Right ventricle myocardium superior (tissue), 1 donor: Measurements from ENCODE around the gene TYMS. TPM values are rescaled to one million over a fixed set of nuclear protein-coding genes. Genes with fewer than 3 reads are reported as not detected.

Experiments
- ATAC-seq: fragments of 200-7000 bp; cut with Tn5 transposase; one replicate; pipeline ENCODE4 v1.9.1; 2020; ENCODE audit warnings: mild to moderate bottlenecking; ENCODE audit not compliant: poor library complexity
- DNase-seq: peaks from one replicate; pipeline ENCODE4 v3.0.0-alpha.2; 2020
- intact Hi-C: fragments of 100-400 bp; cut with DNase I; formaldehyde crosslinking; loops from one replicate; pipeline ENCODE4 v1.11.2; 2022
- total RNA-seq: library from RNA; stranded (reverse); fragmentation: NEBNext Ultra II Directional; extraction: Animal tissue kit (Norgen Biotek cat#: 25700); gene quantifications from one replicate; pipeline ENCODE4 v1.2.1, GENCODE V29; 2021
- donor health status: DM: no; HTN: yes; CAD: no; lungs with severe emphysema.

TYMS gene
- total RNA-seq, 1 donor from 2014 or later = 2.7 TPM

GRCh38 chr18:693466-694187 lies 36.2 kb downstream of the TYMS start:
- ATAC-seq (peak; percentile 20), DNase-seq (no peak)
- intact Hi-C loops = no loop called here

DNA sequence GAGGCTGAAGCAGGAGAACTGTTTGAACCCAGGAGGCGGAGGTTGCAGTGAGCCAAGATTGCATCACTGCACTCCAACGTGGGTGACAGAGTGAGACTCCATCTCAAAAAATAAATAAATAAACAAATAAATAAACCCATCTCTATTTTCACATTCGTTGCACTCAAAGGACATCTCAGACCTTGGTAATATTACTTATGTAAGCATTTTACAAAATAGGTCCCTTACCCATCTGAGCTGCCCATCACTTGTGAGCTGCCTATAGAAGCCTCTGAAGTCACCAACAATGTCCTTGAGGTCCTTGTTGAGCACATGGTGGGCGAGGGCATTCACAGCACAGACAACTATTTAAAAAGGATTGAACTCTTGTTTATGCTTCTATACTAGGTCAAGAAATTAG lies 39.6 kb downstream of the TYMS start:
- DNase-seq (no peak), ATAC-seq (no peak)
- intact Hi-C loops = no loop called here

GRCh38 chr18:697800-698199 lies 40.3 kb downstream of the TYMS start:
- no peak for ATAC-seq
- intact Hi-C loops = no loop called here
- no peak for DNase-seq

- DNase-seq (no peak), ATAC-seq (no peak)
- intact Hi-C loops = no loop called here
These were observed 45.9 kb downstream of the TYMS start for GRCh38 chr18:703213-703967.

DNA sequence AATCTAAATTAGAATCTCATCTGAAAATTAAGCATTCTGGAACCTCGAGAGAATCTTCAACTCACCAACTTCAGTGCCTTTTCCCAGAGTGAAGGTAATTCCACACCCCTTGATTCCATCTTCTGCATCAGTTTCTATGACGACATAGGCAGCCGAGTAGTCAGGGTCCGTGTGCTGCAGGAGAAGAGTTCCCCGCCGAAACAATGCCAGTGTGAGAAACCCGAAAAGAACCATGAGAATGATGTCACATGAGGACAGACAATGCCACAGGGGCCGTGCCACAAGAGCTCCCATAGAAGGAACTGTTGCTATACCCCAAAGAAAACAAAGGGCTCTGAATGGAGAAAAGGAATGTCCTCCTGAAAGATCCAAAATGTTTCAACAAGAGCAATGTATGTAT lies 49.0 kb downstream of the TYMS start:
- ATAC-seq = no peak
- no peak for DNase-seq
- intact Hi-C loops = no loop called here

- no peak for ATAC-seq
- intact Hi-C loops = no loop called here
- no peak for DNase-seq
These were observed 50.6 kb downstream of the TYMS start for GRCh38 chr18:708096-708495.

DNA sequence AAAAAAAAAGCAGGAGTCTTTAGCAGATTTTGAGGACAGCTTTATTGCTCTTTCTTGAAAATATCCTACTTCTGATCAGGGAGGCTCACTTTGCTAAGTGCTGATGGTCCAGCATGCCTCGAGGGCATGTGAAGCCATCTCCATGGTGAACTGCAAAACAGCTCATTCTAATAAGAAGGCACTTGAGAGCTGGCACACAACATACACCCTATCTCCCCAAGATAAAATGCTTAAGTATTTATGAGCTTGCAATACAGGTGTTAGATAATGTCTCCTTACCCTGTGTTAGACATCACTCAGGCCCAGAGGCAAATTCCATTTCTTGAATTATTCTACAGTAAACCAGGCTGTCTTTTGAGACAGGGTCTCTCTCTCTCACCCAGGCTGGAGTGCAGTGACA lies 52.3 kb downstream of the TYMS start:
- intact Hi-C loops = no loop called here
- ATAC-seq (peak; percentile 38), DNase-seq (no peak)

DNA sequence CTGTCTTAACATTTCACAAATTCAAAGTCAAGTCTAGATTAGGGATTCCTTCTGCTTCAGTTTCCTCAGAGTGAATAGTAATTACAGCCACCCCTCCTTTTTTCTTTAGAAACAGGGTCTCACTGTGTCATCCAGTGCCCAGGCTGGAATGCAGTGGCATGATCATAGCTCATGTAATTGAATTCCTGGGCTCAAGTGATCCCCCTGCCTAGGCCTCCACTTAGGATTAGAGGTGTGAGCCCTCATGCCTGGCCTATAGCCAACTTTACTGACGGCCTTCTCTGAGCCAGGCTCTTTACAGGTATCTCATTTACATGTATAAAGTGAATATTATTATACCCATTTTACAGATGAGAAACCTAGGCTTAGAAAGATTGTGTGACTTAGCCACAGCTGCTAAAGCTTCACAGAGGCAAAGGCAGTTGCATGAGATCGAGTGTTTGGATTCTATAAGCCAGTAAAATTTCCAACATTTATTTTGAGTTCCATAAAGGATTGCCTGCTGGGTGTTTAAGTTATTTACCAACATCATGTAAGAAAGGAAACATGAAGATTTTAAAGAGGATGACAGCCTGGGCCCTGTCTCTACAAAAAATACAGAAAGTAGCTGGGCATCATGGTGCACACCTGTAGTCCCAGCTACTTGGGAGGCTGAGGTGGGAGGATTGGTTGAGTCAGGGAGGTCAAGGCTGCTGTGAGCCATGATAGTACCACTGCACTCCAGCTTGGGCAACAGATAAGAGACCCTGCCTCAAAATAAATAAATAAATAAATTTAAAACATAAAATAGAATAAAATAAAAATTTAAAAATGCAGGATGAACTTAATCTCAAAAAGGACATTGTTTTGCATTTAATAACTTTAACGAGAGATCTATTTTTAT lies 53.2 kb downstream of the TYMS start:
- no peak for DNase-seq
- intact Hi-C loops = no loop called here
- ATAC-seq = no peak

GRCh38 chr18:711310-711656 lies 53.8 kb downstream of the TYMS start:
- DNase-seq = no peak
- ATAC-seq = peak; percentile 11
- intact Hi-C loops = no loop called here

DNA sequence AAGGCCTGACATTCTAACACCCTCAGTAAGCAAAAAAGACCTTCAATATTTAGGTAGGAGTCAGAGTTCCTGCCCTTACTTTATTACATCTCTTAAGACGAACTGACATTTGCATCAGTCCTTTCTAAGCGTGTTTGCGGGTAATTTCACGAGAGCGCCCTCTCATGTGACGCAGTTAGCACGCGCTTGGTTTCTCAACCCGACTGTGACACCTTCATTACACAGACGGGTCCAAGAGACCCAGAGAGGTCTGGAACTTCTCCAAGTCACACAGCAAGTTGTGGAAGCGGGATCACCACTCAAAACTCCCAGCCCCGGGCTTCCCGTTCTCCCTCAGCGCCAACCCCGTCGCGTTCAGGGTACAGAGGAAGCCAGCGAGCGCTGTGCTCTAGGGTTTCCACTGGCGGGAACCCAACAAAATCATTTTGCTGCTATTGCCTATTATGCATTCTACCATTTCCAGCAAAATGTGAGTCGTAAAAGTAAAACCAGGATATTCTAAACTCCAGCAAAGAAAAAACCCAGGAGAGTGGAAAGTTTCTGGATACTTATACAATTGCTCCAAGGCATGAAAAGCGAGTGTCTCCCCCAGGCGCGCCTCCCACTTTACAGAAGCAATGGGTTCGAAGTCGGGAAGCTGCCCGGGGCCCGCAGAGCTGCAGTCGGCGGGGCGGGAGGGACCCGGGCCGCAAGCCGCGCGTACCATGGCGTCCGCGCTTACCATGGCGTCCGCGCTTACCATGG lies 54.4 kb downstream of the TYMS start:
- intact Hi-C loops = no loop called here
- DNase-seq = peak; percentile 78
- ATAC-seq = peak; percentile 66

DNA sequence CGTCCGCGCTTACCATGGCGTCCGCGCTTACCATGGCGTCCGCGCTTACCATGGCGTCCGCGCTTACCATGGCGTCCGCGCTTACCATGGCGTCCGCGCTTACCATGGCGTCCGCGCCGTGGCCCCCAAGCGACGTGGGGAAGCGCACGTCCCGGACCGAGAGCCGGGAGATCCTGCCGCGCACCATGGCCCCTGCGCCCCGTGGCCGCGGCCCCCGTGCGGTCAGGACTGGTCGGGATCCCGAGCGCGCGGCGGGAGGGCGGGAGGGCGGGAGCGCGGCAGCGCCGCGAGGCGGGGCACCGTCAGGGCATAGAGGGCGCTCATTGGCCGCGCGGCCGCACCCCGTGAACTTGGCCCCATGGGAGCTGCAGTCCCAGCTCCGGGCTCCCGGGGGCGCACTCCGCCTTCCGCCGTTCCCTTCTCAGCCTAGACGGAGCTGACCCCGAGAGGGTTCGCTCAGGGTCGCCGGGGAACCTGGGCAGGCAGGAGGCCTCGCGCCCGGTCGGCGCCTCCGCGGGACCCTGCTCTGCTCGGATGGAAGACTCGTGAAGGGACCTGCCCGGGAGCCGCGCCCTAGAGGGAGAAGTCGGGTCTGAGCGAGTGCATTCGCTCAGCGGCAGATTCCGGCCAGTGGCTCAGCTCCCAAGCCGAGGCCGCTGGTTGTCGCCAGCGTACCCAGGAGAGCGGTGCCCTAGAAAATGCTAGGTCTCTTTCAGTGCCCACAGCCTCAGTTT lies 55.1 kb downstream of the TYMS start, which contains the start of gene ENOSF1:
TSS of gene ENOSF1 (minus strand) at position 230 of the 734 bp plus-strand sequence. CDS start at position 187, 43 bp downstream.
- DNase-seq (peak; percentile 89), ATAC-seq (peak; percentile 92)
- intact Hi-C loops = no loop called here

DNA sequence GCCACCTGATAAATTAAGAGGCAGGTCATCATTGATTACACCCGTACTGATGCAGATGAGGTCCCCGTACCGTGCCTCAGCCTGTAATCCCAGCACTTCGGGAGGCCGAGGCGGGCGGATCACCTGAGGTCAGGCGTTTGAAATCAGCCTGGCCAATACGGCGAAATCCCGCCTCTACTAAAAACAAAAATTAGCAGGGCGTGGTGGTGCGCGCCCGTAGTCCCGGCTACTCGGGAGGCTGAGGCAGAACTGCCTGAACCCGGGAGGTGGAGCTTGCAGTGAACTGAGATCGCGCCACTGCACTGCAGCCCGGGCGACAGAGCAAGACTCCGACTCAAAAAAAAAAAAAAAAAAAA lies 55.7 kb downstream of the TYMS start:
- DNase-seq (no peak), ATAC-seq (no peak)
- intact Hi-C loops = no loop called here

DNA sequence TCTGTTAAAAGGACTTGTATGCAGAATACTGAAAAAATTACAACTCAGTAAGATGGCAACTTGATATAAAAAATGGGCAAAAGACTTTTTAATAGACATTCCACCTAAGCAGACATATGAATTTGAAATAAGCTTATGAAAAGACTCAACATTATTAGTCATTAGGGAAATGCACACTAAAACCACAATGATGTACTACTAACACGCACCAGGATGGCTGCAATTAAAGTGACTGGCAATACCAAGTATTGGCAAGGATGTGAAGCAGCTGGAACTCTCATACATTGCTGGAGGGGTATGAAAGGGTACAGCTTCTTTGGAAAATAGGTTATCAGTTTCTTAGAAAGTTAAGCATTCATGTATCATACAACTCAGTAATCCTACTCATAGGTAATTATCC lies 58.2 kb downstream of the TYMS start:
- no peak for DNase-seq
- intact Hi-C loops = no loop called here
- ATAC-seq = no peak

DNA sequence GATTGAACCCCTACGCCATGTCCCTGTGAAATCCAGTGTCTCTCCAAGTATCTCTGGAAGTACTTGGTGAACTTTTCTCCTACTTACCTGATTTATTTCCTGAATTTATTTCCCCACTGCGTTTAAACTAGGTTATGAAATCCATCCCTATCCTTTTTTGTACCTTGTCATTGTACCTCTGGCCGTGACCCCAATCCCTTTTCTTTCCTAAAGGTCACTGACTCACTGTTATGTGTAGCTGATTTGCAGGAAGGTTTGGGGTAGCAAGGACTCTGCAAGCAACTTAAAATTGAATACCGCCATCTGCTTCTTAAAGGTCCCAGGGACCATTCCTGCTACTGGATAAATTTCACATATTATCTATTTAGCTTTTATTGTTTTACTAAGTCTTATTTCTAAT lies 59.5 kb downstream of the TYMS start:
- intact Hi-C loops = no loop called here
- DNase-seq (no peak), ATAC-seq (no peak)
